Measurements from ENCODE around the gene CGB8. TPM values are rescaled to one million over a fixed set of nuclear protein-coding genes. Genes with fewer than 3 reads are reported as not detected.

CGB8 gene
- total and polyA plus RNA-seq, 2 of the 8 experiments (the other 6 are each of a cell fraction or from before 2014, with no cell fraction given): 0.09 TPM; not detected in 1

- Histone ChIP-seq H4K8ac (ENCODE audit: extremely low read depth, insufficient read depth, low read length) (no peak overlapping the region), H4K91ac (replicated peaks; ENCODE audit: insufficient read length, low read length) (no peak overlapping the region), H2BK120ac (replicated peaks; ENCODE audit: low read depth, low read length) (no peak overlapping the region), H2BK5ac (ENCODE audit: low read depth, low read length) (no peak overlapping the region), H2BK20ac (ENCODE audit: low read length) (no peak overlapping the region), H3K27ac (ENCODE audit: low read depth, low read length) (no peak overlapping the region), H3K56ac (replicated peaks; ENCODE audit: insufficient read length, low read depth, low read length) (no peak overlapping the region), H3K14ac (ENCODE audit: insufficient read length) (no peak overlapping the region), H4K5ac (ENCODE audit: insufficient read length, low read depth, low read length) (no peak overlapping the region), H3K4me2 (ENCODE audit: insufficient read depth in 1 of 2, low read depth in 2 of 2, low read length in 2 of 2) (no peak overlapping the region), H3K4me3 (ENCODE audit: extremely low read depth in 1 of 4, insufficient read depth in 2 of 4, low read depth in 3 of 4, low read length in 4 of 4) (no peak overlapping the region), H3K18ac (ENCODE audit: extremely low read depth, low read length) (no peak overlapping the region), H3K23me2 (ENCODE audit: low read depth, low read length) (no peaks in the 10 kb centered on the region), H4K20me1 (replicated peaks in 1 of 2; ENCODE audit: control insufficient read depth in 1 of 2, insufficient read depth in 2 of 2, low read length in 2 of 2) (peaks cover 2 to 12% of the 10 kb centered on the region in 2 experiments), H2AFZ (ENCODE audit: low read length) (no peak overlapping the region), H3K79me2 (ENCODE audit: control insufficient read depth in 1 of 2, insufficient read depth in 2 of 2, low read length in 2 of 2) (no peaks in the 10 kb centered on the region), H3K9ac (replicated peaks in 1 of 4; ENCODE audit: extremely low read depth in 1 of 4, low read depth in 3 of 4, low read length in 3 of 4) (no peak overlapping the region), H3K9me3 (ENCODE audit: insufficient read depth in 2 of 2, low read depth in 1 of 2, low read length in 1 of 2) (no peaks in the 10 kb centered on the region), H3K36me3 (ENCODE audit: control insufficient read depth in 2 of 4, insufficient read depth in 4 of 4, low read length in 3 of 4) (peaks cover 13 to 47% (median 31%) of the 10 kb centered on the region in 4 experiments), H3K27me3 (replicated peaks in 1 of 4; ENCODE audit: control insufficient read depth in 3 of 4, extremely low read depth in 1 of 4, insufficient read depth in 3 of 4, low read length in 3 of 4) (no peaks in the 10 kb centered on the region), H2BK12ac (ENCODE audit: low read depth, low read length) (no peak overlapping the region), H2AK5ac (ENCODE audit: low read depth, low read length) (no peak overlapping the region), H2BK15ac (ENCODE audit: low read length) (no peak overlapping the region), H3K4me1 (replicated peaks in 1 of 4; ENCODE audit: control insufficient read depth in 3 of 4, insufficient read depth in 4 of 4, low read length in 3 of 4) (peaks cover 0 to 6% (median 2%) of the 10 kb centered on the region in 4 experiments; a peak in 2 of 7 replicates), H3K23ac (ENCODE audit: insufficient read length) (no peak overlapping the region), H3K79me1 (ENCODE audit: low read depth, low read length) (peaks cover 2% of the 10 kb centered on the region; the same call in 1 of the 2 replicates), H3K4ac (replicated peaks; ENCODE audit: insufficient read length, low read depth, low read length) (no peak overlapping the region)
- ChIA-PET POLR2A (ENCODE audit: partially characterized antibody) (no interaction called here), CTCF (ENCODE audit: partially characterized antibody) (interaction anchor here (0.6 to 1.0 kb wide), 3 partner anchors 10 to 76 kb away, joined by 3 to 5 read pairs (median 4); no protein-coding TSS in a partner anchor)
- FAIRE-seq (no peak), DNase-seq (ENCODE audit: low read depth in 1 of 2, low spot score in 2 of 2) (no peak)
- 94% methylated on average over 15 of the region's 15 CpGs; no CpG with 5 or more reads in 1 of the 2 experiments for WGBS, 2 experiments (ENCODE audit: extremely low coverage in 1 of 2, insufficient coverage in 1 of 2, insufficient read length in 1 of 2, insufficient replicate concordance in 2 of 2, low coverage in 1 of 2, low lambda C conversion rate in 2 of 2, missing lambda C conversion rate in 1 of 2)
- TF ChIP-seq SP1 (IDR thresholded peaks at IDR 0.05; ENCODE audit: low read depth, low read length) (no peak), RFX5 (IDR thresholded peaks at IDR 0.05; ENCODE audit: borderline replicate concordance, low read depth, low read length) (no peak), POLR2AphosphoS5 (IDR thresholded peaks at IDR 0.05; ENCODE audit: low read depth, low read length) (no peak), CTBP2 (IDR thresholded peaks at IDR 0.05; ENCODE audit: borderline replicate concordance, insufficient read depth, insufficient read length, low read length) (no peak), CBX5 (IDR thresholded peaks at IDR 0.05; ENCODE audit: low read depth, low read length) (no peak)
Measured at GRCh38 chr19:49004133-49004532, 44.8 kb downstream of the CGB8 start.

Data from H1 (cell line).